Measurements from ENCODE around the gene SMARCAD1. TPM values are rescaled to one million over a fixed set of nuclear protein-coding genes. Genes with fewer than 3 reads are reported as not detected.

SMARCAD1 gene
- total RNA-seq, 1 donor from 2014 or later: 36.0 TPM

GRCh38 chr4:94333866-94334265 lies 126.2 kb downstream of the SMARCAD1 start:
- no peaks in the 10 kb centered on the region for H3K79me2 ChIP-seq (ENCODE audit: insufficient read depth, low read length)
- no peak overlapping the region for H3K4me3 Mint-ChIP-seq (ENCODE audit: unreplicated experiment)
- no peaks in the 10 kb centered on the region for H4K20me1 ChIP-seq (ENCODE audit: insufficient read depth, low read length)
- no peak overlapping the region for H3K27ac ChIP-seq (ENCODE audit: low read depth, low read length)
- DNase-seq (ENCODE audit: low read depth): no peak
- no peak overlapping the region for H3K27ac Mint-ChIP-seq (ENCODE audit: unreplicated experiment)
- H3K4me1 Mint-ChIP-seq (ENCODE audit: low read depth, unreplicated experiment): no peaks in the 10 kb centered on the region
- no peaks in the 10 kb centered on the region for H3K9me3 ChIP-seq (ENCODE audit: insufficient read depth, low read depth, low read length)
- no peaks in the 10 kb centered on the region for H3K4me1 ChIP-seq (ENCODE audit: insufficient read depth, low read length)
- no peak overlapping the region for H3K9ac ChIP-seq (ENCODE audit: low read length)
- no peak for TF ChIP-seq EZH2 (IDR thresholded peaks at IDR 0.05; ENCODE audit: insufficient read depth, low read length)
- no peak for TF ChIP-seq CTCF (IDR thresholded peaks at IDR 0.05; ENCODE audit: insufficient read depth, low read depth, low read length)
- no peaks in the 10 kb centered on the region for H3K27me3 ChIP-seq (ENCODE audit: insufficient read depth, low read length)
- H3K36me3 ChIP-seq (ENCODE audit: insufficient read depth, low read length): no peaks in the 10 kb centered on the region
- H2AFZ ChIP-seq (ENCODE audit: low read depth, low read length): no peak overlapping the region
- H3K9me3 Mint-ChIP-seq (ENCODE audit: unreplicated experiment): no peaks in the 10 kb centered on the region
- no peak overlapping the region for H3K4me2 ChIP-seq (ENCODE audit: low read length)
- H3K36me3 Mint-ChIP-seq (ENCODE audit: low read depth, unreplicated experiment): no peaks in the 10 kb centered on the region
- no peak for FAIRE-seq
- H3K27me3 Mint-ChIP-seq (ENCODE audit: low read depth, unreplicated experiment): no peaks in the 10 kb centered on the region
- no peak overlapping the region for H3K4me3 ChIP-seq (ENCODE audit: insufficient read depth, low read depth, low read length)

- Mint-ChIP-seq H3K9me3 (ENCODE audit: unreplicated experiment) (no peaks in the 10 kb centered on the region), H3K4me1 (ENCODE audit: low read depth, unreplicated experiment) (no peaks in the 10 kb centered on the region), H3K4me3 (ENCODE audit: unreplicated experiment) (no peak overlapping the region), H3K27ac (ENCODE audit: unreplicated experiment) (no peak overlapping the region), H3K36me3 (ENCODE audit: low read depth, unreplicated experiment) (no peaks in the 10 kb centered on the region), H3K27me3 (ENCODE audit: low read depth, unreplicated experiment) (no peaks in the 10 kb centered on the region)
- Histone ChIP-seq H3K4me3 (ENCODE audit: insufficient read depth, low read depth, low read length) (no peak overlapping the region), H3K4me2 (ENCODE audit: low read length) (no peak overlapping the region), H2AFZ (ENCODE audit: low read depth, low read length) (no peak overlapping the region), H3K79me2 (ENCODE audit: insufficient read depth, low read length) (no peaks in the 10 kb centered on the region), H3K36me3 (ENCODE audit: insufficient read depth, low read length) (no peaks in the 10 kb centered on the region), H4K20me1 (ENCODE audit: insufficient read depth, low read length) (no peaks in the 10 kb centered on the region), H3K27ac (ENCODE audit: low read depth, low read length) (no peak overlapping the region), H3K4me1 (ENCODE audit: insufficient read depth, low read length) (no peaks in the 10 kb centered on the region), H3K9ac (ENCODE audit: low read length) (no peak overlapping the region), H3K27me3 (ENCODE audit: insufficient read depth, low read length) (no peaks in the 10 kb centered on the region), H3K9me3 (ENCODE audit: insufficient read depth, low read depth, low read length) (no peaks in the 10 kb centered on the region)
- TF ChIP-seq EZH2 (IDR thresholded peaks at IDR 0.05; ENCODE audit: insufficient read depth, low read length) (no peak), CTCF (IDR thresholded peaks at IDR 0.05; ENCODE audit: insufficient read depth, low read depth, low read length) (no peak)
- DNase-seq (ENCODE audit: low read depth) (no peak), FAIRE-seq (no peak)
Observed at GRCh38 chr4:94334476-94334875, 126.8 kb downstream of the SMARCAD1 start.

- FAIRE-seq (no peak), DNase-seq (ENCODE audit: low read depth) (no peak)
- Mint-ChIP-seq H3K27ac (ENCODE audit: unreplicated experiment) (no peak overlapping the region), H3K27me3 (ENCODE audit: low read depth, unreplicated experiment) (no peaks in the 10 kb centered on the region), H3K4me3 (ENCODE audit: unreplicated experiment) (no peak overlapping the region), H3K4me1 (ENCODE audit: low read depth, unreplicated experiment) (no peaks in the 10 kb centered on the region), H3K36me3 (ENCODE audit: low read depth, unreplicated experiment) (no peaks in the 10 kb centered on the region), H3K9me3 (ENCODE audit: unreplicated experiment) (no peaks in the 10 kb centered on the region)
- no peak overlapping the region for H2AFZ ChIP-seq (ENCODE audit: low read depth, low read length)
- no peaks in the 10 kb centered on the region for H4K20me1 ChIP-seq (ENCODE audit: insufficient read depth, low read length)
- no peaks in the 10 kb centered on the region for H3K36me3 ChIP-seq (ENCODE audit: insufficient read depth, low read length)
- H3K9me3 ChIP-seq (ENCODE audit: insufficient read depth, low read depth, low read length): no peaks in the 10 kb centered on the region
- TF ChIP-seq EZH2 (IDR thresholded peaks at IDR 0.05; ENCODE audit: insufficient read depth, low read length) (no peak), CTCF (IDR thresholded peaks at IDR 0.05; ENCODE audit: insufficient read depth, low read depth, low read length) (no peak)
- H3K4me3 ChIP-seq (ENCODE audit: insufficient read depth, low read depth, low read length): no peak overlapping the region
- no peak overlapping the region for H3K9ac ChIP-seq (ENCODE audit: low read length)
- no peaks in the 10 kb centered on the region for H3K4me1 ChIP-seq (ENCODE audit: insufficient read depth, low read length)
- H3K27ac ChIP-seq (ENCODE audit: low read depth, low read length): no peak overlapping the region
- no peaks in the 10 kb centered on the region for H3K27me3 ChIP-seq (ENCODE audit: insufficient read depth, low read length)
- H3K79me2 ChIP-seq (ENCODE audit: insufficient read depth, low read length): no peaks in the 10 kb centered on the region
- no peak overlapping the region for H3K4me2 ChIP-seq (ENCODE audit: low read length)
Observed at GRCh38 chr4:94334962-94335361, 127.3 kb downstream of the SMARCAD1 start.
